Lower leg skin (tissue), 3 donors: ENCODE results near the gene PBX1.

Experiments used
- CTCF ChIP-seq, 3 donors: fragments of 450-650 bp; IDR thresholded peaks; one replicate each; pipeline ENCODE4 v1.5.1; 2016; ENCODE audit warnings: antibody characterized with exemption in 3 of 3, mild to moderate bottlenecking in 3 of 3, moderate library complexity in 2 of 3
- POLR2A ChIP-seq, 2 donors: fragments of 450-650 bp; IDR thresholded peaks; one replicate each; pipeline ENCODE4 v1.6.1; 2016 to 2017; ENCODE audit warnings: antibody characterized with exemption in 2 of 2, mild to moderate bottlenecking in 1 of 2, moderate library complexity in 1 of 2

- TF ChIP-seq POLR2A (IDR thresholded peaks at IDR 0.05): no peak
- TF ChIP-seq CTCF (IDR thresholded peaks at IDR 0.05): no peak
Measured at GRCh38 chr1:164721228-164721496, 162.2 kb downstream of the PBX1 start.
